ENCODE data around the gene CFAP97.

GRCh38 chr4:185141777-185142176, 62.0 kb downstream of the CFAP97 start:
- TF ChIP-seq EZH2 (IDR thresholded peaks at IDR 0.05; ENCODE audit: insufficient read depth, poor library complexity, severe bottlenecking) (no peak), EZH2phosphoT487 (IDR thresholded peaks at IDR 0.05; ENCODE audit: insufficient read depth, low read depth) (no peak)

Data from GM23248 (cell line).